Large intestine (tissue), 3 donors: ENCODE measurements around the gene FAM83C. TPM values are rescaled to one million over a fixed set of nuclear protein-coding genes. Genes with fewer than 3 reads are reported as not detected.
A peak's percentile ranks its signal among the peaks of the same experiment; 100 is the strongest.
"Not testable (repeated sequence)": the region's sequence is repeated elsewhere in the genome, so short reads cannot be mapped to it uniquely, and the experiment has no call there.

Source experiments
- DNase-seq, 2 donors: peaks; one replicate each; pipeline versions ENCODE4 v3.0.0 to v3.0.0-alpha.2; 2013
- H3K27ac ChIP-seq: one replicate; pipeline ENCODE4 v1.5.1; 2013; ENCODE audit warnings: low read length
- H3K27me3 ChIP-seq: 2 replicates; pipeline ENCODE4 v1.6.1; 2013; ENCODE audit warnings: low read length; ENCODE audit not compliant: control insufficient read depth, insufficient read depth
- H3K36me3 ChIP-seq: 2 replicates; pipeline ENCODE4 v1.6.1; 2013; ENCODE audit warnings: low read length; ENCODE audit not compliant: control insufficient read depth, insufficient read depth
- H3K4me1 ChIP-seq: one replicate; pipeline ENCODE4 v1.6.1; 2013; ENCODE audit warnings: low read length; ENCODE audit not compliant: control insufficient read depth, insufficient read depth
- H3K4me3 ChIP-seq: one replicate; pipeline ENCODE4 v1.5.1; 2013; ENCODE audit warnings: low read length
- H3K9me3 ChIP-seq: one replicate; pipeline ENCODE4 v1.6.1; 2013; ENCODE audit warnings: mild to moderate bottlenecking, low read depth, low read length, moderate library complexity; ENCODE audit not compliant: control insufficient read depth
- WGBS: methylation state at CpG from one replicate; pipeline ENCODE4 v1.1.5; 2013; ENCODE audit warnings: low lambda C conversion rate; ENCODE audit not compliant: insufficient coverage; 5-methylcytosine and 5-hydroxymethylcytosine counted together
- polyA plus RNA-seq: library from polyadenylated mRNA; unstranded; fragments of 120-200 nt; gene quantifications from one replicate; pipeline ENCODE4 v1.2.1, GENCODE V29; 2013

FAM83C gene
- polyA plus RNA-seq, 1 donor, result 0.01 TPM

- no peak for DNase-seq
- Histone ChIP-seq H3K4me3 (no peak overlapping the region), H3K27me3 (no peaks in the 10 kb centered on the region), H3K36me3 (peaks cover 29% of the 10 kb centered on the region), H3K4me1 (peaks cover 16% of the 10 kb centered on the region), H3K27ac (peak overlapping the region; percentile 92), H3K9me3 (no peaks in the 10 kb centered on the region)
- WGBS, result 80% methylated on average over 3 of the region's 17 CpGs
Measured at GRCh38 chr20:35263532-35264341, 28.5 kb downstream of the FAM83C start.

GRCh38 chr20:35262731-35263531 is 29.3 kb downstream of the FAM83C start:
- peaks cover 25% of the 10 kb centered on the region for H3K36me3 ChIP-seq
- peaks cover 16% of the 10 kb centered on the region for H3K4me1 ChIP-seq
- H3K4me3 ChIP-seq, H3K9me3 ChIP-seq, H3K27me3 ChIP-seq: not testable (repeated sequence)
- 20% methylated on average over 1 of the region's 8 CpGs for WGBS
- H3K27ac ChIP-seq, result peak overlapping the region; percentile 92
- peak; percentile 75 to 76 for DNase-seq

- Histone ChIP-seq H3K36me3 (peaks cover 19% of the 10 kb centered on the region), H3K4me1 (peaks cover 21% of the 10 kb centered on the region)
- no CpG with 5 or more reads among the region's 10 CpGs for WGBS
- not testable (repeated sequence) for H3K4me3 ChIP-seq, DNase-seq, H3K27me3 ChIP-seq, H3K27ac ChIP-seq, H3K9me3 ChIP-seq
Measured at GRCh38 chr20:35262321-35262720, 29.9 kb downstream of the FAM83C start.

- Histone ChIP-seq H3K36me3 (peaks cover 6% of the 10 kb centered on the region), H3K27me3 (no peaks in the 10 kb centered on the region), H3K4me3 (no peak overlapping the region), H3K9me3 (no peaks in the 10 kb centered on the region), H3K27ac (no peak overlapping the region), H3K4me1 (peaks cover 21% of the 10 kb centered on the region)
- no peak for DNase-seq
- no CpG with 5 or more reads among the region's 6 CpGs for WGBS
Measured at GRCh38 chr20:35260426-35260825, 31.8 kb downstream of the FAM83C start.

- 59% methylated on average over 2 of the region's 8 CpGs for WGBS
- Histone ChIP-seq H3K27me3 (no peaks in the 10 kb centered on the region), H3K27ac (no peak overlapping the region), H3K4me1 (peaks cover 6% of the 10 kb centered on the region), H3K9me3 (no peaks in the 10 kb centered on the region), H3K36me3 (peaks cover 3% of the 10 kb centered on the region), H3K4me3 (no peak overlapping the region)
- no peak for DNase-seq
Measured at GRCh38 chr20:35257175-35257909, 34.9 kb downstream of the FAM83C start.

- 100% methylated on average over 1 of the region's 12 CpGs for WGBS
- H3K27ac ChIP-seq, result no peak overlapping the region
Measured at GRCh38 chr20:35254448-35254999, 37.7 kb downstream of the FAM83C start.

GRCh38 chr20:35253010-35253409 is 39.2 kb downstream of the FAM83C start:
- Histone ChIP-seq H3K9me3 (no peaks in the 10 kb centered on the region), H3K4me3 (no peak overlapping the region), H3K36me3 (no peaks in the 10 kb centered on the region), H3K27ac (no peak overlapping the region), H3K4me1 (peaks cover 5% of the 10 kb centered on the region), H3K27me3 (no peaks in the 10 kb centered on the region)
- 56% methylated on average over 1 of the region's 3 CpGs for WGBS
- no peak for DNase-seq

More at GRCh38 chr20:35254448-35254999, 37.7 kb downstream of the FAM83C start:
- Histone ChIP-seq H3K4me1 (peaks cover 5% of the 10 kb centered on the region), H3K27me3 (no peaks in the 10 kb centered on the region), H3K9me3 (no peaks in the 10 kb centered on the region), H3K36me3 (no peaks in the 10 kb centered on the region), H3K4me3 (no peak overlapping the region)
- DNase-seq, result no peak

GRCh38 chr20:35252598-35252997 is 39.6 kb downstream of the FAM83C start:
- WGBS, result no CpG with 5 or more reads among the region's 2 CpGs
- not testable (repeated sequence) for H3K9me3 ChIP-seq, H3K36me3 ChIP-seq, DNase-seq, H3K4me1 ChIP-seq, H3K4me3 ChIP-seq, H3K27me3 ChIP-seq, H3K27ac ChIP-seq

- WGBS, result no CpG with 5 or more reads among the region's 2 CpGs
- no peak overlapping the region for H3K4me3 ChIP-seq
- no peaks in the 10 kb centered on the region for H3K27me3 ChIP-seq
- H3K36me3 ChIP-seq, result no peaks in the 10 kb centered on the region
- H3K27ac ChIP-seq, result no peak overlapping the region
- DNase-seq, result no peak
- no peaks in the 10 kb centered on the region for H3K4me1 ChIP-seq
- H3K9me3 ChIP-seq, result no peaks in the 10 kb centered on the region
Measured at GRCh38 chr20:35252037-35252461, 40.2 kb downstream of the FAM83C start.

GRCh38 chr20:35251613-35251940 is 40.6 kb downstream of the FAM83C start:
- Histone ChIP-seq H3K36me3 (no peaks in the 10 kb centered on the region), H3K4me1 (no peaks in the 10 kb centered on the region), H3K27me3 (no peaks in the 10 kb centered on the region), H3K4me3 (no peak overlapping the region), H3K27ac (no peak overlapping the region), H3K9me3 (no peaks in the 10 kb centered on the region)
- no peak for DNase-seq
- WGBS, result no CpG with 5 or more reads among the region's 2 CpGs
